AG04449 (cell line): Measurements from ENCODE around the gene GRB10.
A peak's percentile ranks its signal among the peaks of the same experiment; 100 is the strongest.

ENCODE experiments used
- CTCF ChIA-PET: fragments of 350-600 bp; formaldehyde crosslinking; extraction: SDS; loops from one replicate; lab custom pipeline; 2021; ENCODE audit warnings: antibody characterized with exemption; lab: Yijun Ruan, JAX
- POLR2A ChIA-PET: fragments of 400-600, 350-600 bp; formaldehyde crosslinking; extraction: SDS; loops from one replicate; lab custom pipeline; 2020; ENCODE audit warnings: antibody characterized with exemption, inconsistent platforms; lab: Yijun Ruan, JAX
- DNase-seq: peaks from one replicate; pipeline ENCODE4 v3.0.0-alpha.2; 2010; ENCODE audit warnings: low read depth, low spot score
- H3K4me3 ChIP-seq: 2 replicates; pipeline ENCODE4 v1.5.1; 2011; ENCODE audit warnings: low read depth, mild to moderate bottlenecking, control low read depth, low read length
- TF ChIP-seq, protein P1 (sequence below): IDR thresholded peaks from one replicate; pipeline ENCODE4 v1.5.1; 2011; ENCODE audit warnings: mild to moderate bottlenecking, moderate library complexity, low read length, control low read depth, inconsistent platforms; ENCODE audit not compliant: insufficient read depth; ENCODE audit errors: missing control alignments

GRB10 gene

DNA sequence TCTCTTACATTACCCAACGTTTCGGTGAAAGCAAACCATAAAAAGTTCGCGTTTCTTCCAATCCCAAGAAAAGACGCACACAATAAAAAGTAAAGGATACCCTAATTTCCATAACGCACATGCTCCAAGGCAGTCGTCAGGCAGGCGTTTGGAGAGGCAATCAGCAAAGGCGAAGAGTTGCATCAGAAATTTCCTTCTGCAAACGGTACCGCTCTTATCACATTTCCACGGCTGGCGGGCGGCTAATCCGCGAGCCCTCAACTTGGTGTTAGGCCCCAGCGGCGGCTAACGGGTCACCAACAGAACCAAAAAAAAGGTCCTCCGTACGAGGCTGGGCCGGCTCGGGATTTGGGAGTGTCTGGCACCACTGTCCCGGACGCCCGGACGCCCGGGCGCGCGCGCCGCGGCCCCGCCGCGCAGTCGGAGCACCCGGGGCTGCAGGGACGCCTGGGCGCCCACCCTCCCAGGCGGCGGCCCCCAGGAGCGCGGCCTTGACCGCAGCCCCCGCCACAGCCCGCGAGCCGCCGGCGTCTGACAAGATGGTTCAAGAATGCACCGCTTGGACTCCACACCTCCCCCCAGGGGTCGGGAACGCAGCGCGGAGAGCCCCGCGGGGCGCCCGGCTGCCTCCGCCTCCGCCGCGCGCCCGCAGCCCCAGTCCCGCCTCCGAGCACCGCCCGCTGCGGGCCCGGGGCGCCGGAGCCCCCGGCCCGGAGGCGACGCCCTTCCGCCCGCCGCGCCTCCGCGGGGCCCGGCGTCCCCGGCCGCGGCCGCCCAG, 9.8 kb upstream of the GRB10 start:
- CTCF ChIA-PET: interaction anchor here (1.2 to 2.8 kb wide), 2 partner anchors 278 to 368 kb away, joined by 4 to 9 read pairs; no protein-coding TSS in a partner anchor

GRCh38 chr7:50791938-50792341, 9.2 kb upstream of the GRB10 start:
- DNase-seq: no peak
- TF ChIP-seq, protein P1, sequence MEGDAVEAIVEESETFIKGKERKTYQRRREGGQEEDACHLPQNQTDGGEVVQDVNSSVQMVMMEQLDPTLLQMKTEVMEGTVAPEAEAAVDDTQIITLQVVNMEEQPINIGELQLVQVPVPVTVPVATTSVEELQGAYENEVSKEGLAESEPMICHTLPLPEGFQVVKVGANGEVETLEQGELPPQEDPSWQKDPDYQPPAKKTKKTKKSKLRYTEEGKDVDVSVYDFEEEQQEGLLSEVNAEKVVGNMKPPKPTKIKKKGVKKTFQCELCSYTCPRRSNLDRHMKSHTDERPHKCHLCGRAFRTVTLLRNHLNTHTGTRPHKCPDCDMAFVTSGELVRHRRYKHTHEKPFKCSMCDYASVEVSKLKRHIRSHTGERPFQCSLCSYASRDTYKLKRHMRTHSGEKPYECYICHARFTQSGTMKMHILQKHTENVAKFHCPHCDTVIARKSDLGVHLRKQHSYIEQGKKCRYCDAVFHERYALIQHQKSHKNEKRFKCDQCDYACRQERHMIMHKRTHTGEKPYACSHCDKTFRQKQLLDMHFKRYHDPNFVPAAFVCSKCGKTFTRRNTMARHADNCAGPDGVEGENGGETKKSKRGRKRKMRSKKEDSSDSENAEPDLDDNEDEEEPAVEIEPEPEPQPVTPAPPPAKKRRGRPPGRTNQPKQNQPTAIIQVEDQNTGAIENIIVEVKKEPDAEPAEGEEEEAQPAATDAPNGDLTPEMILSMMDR: no peak
- H3K4me3 ChIP-seq: peak overlapping the region; percentile 78
- CTCF ChIA-PET: interaction anchor here (1.2 to 2.8 kb wide), 3 partner anchors 279 to 369 kb away, joined by 4 to 15 read pairs (median 9); no protein-coding TSS in a partner anchor
- POLR2A ChIA-PET: interaction anchor here (0.6 kb wide), 1 partner anchor 33 kb away, joined by 5 read pairs; no protein-coding TSS in a partner anchor

More for the DNA sequence above, 9.8 kb upstream of the GRB10 start:
- POLR2A ChIA-PET: interaction anchor here (0.6 kb wide), 1 partner anchor 34 kb away, joined by 5 read pairs; no protein-coding TSS in a partner anchor
- DNase-seq: no peak
- H3K4me3 ChIP-seq: peak overlapping the region; percentile 78
- TF ChIP-seq, protein P1: peak; percentile 9

GRCh38 chr7:50791363-50791937, 8.8 kb upstream of the GRB10 start:
- ChIA-PET CTCF (interaction anchor here (0.8 to 2.8 kb wide), 4 partner anchors 276 to 370 kb away, joined by 3 to 15 read pairs (median 6); no protein-coding TSS in a partner anchor), POLR2A (interaction anchor here (0.6 kb wide), 1 partner anchor 33 kb away, joined by 5 read pairs; no protein-coding TSS in a partner anchor)
- TF ChIP-seq, protein P1: no peak

DNA sequence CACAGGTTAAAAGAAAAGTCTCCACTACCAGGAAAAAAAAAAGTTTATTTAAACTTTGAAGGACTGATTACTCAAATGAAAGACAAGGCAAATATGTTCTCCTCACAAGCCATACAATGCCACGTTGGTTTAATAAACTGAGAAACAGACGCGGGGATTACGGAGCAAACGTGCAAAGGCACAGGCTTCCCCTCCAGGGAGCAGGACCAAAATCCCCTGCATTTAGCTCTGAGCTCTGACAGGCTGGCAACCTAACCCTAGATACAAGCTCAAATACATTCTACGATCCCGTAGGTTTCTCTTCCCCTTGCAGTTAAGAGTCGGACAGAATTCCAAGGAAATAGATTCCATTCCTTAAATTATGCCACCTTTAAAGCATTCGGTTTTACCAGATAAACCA, 7.7 kb upstream of the GRB10 start:
- POLR2A ChIA-PET: interaction anchor here (1.1 kb wide), 1 partner anchor 230 kb away, joined by 3 read pairs; no protein-coding TSS in a partner anchor
- TF ChIP-seq, protein P1: no peak
- no peak for DNase-seq
- CTCF ChIA-PET: interaction anchor here (0.8 to 2.8 kb wide), 3 partner anchors 278 to 351 kb away, joined by 3 to 15 read pairs (median 9); no protein-coding TSS in a partner anchor
- peak overlapping the region; percentile 21 for H3K4me3 ChIP-seq

More at GRCh38 chr7:50791363-50791937, 8.8 kb upstream of the GRB10 start:
- H3K4me3 ChIP-seq: peak overlapping the region; percentile 78
- no peak for DNase-seq

- ChIA-PET POLR2A (no interaction called here), CTCF (interaction anchor here (0.7 to 1.1 kb wide), 2 partner anchors 16 to 279 kb away, joined by 4 read pairs; no protein-coding TSS in a partner anchor)
- TF ChIP-seq, protein P1: no peak
- no peak overlapping the region for H3K4me3 ChIP-seq
- no peak for DNase-seq
These were observed 5.7 kb upstream of the GRB10 start for GRCh38 chr7:50788382-50788781.
